GM08714 (cell line): ENCODE measurements around the gene FBXO2.
"Not testable (repeated sequence)": the region's sequence is repeated elsewhere in the genome, so short reads cannot be mapped to it uniquely, and the experiment has no call there.

Source experiments
- H3K4me3 ChIP-seq: fragments of 200-500 bp; sonication (Bioruptor generic); 2 replicates; pipeline ENCODE4 v1.5.1; 2014; ENCODE audit warnings: mild to moderate bottlenecking, low read length, inconsistent platforms
- ZNF274 ChIP-seq: IDR thresholded peaks from 2 replicates; pipeline ENCODE4 v1.6.1; 2012; ENCODE audit warnings: mild to moderate bottlenecking, low read depth, low read length

Gene FBXO2

DNA sequence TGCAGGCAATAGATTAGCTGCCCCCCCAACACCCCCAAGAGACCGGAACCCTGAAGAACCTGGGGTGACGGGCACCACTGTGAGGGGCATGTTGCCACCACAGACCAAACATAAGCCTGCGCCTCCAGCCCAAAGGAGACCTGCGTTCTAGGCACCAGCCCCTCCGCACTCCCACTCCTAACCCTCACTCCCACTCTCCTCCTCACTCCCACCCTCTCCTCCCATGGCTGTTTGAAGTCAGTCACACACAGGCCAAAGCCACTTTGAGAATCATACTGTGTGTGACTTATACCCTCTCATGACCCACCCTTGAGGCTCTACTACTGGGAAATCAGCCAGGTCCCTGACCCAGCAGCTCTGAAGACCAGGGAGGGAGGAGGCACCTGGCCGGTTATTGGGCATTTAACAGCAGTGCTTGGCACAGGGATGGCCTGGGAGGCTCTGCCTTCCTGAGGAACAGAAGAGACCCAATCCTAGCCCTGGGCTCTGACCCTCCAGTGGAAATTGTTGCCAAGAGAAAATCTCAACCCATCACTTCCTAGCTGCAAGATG, 43.5 kb downstream of the FBXO2 start:
- no peak for TF ChIP-seq ZNF274
- H3K4me3 ChIP-seq: no peak overlapping the region

DNA sequence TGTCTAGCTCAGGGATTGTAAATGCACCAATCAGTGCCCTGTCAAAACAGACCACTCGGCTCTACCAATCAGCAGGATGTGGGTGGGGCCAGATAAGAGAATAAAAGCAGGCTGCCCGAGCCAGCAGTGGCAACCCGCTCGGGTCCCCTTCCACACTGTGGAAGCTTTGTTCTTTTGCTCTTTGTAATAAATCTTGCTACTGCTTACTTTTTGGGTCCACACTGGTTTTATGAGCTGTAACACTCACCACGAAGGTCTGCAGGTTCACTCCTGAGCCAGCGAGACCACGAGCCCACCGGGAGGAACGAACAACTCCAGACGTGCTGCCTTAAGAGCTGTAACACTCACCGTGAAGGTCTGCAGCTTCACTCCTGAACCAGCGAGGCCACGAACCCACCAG, 44.9 kb downstream of the FBXO2 start:
- not testable (repeated sequence) for H3K4me3 ChIP-seq

DNA sequence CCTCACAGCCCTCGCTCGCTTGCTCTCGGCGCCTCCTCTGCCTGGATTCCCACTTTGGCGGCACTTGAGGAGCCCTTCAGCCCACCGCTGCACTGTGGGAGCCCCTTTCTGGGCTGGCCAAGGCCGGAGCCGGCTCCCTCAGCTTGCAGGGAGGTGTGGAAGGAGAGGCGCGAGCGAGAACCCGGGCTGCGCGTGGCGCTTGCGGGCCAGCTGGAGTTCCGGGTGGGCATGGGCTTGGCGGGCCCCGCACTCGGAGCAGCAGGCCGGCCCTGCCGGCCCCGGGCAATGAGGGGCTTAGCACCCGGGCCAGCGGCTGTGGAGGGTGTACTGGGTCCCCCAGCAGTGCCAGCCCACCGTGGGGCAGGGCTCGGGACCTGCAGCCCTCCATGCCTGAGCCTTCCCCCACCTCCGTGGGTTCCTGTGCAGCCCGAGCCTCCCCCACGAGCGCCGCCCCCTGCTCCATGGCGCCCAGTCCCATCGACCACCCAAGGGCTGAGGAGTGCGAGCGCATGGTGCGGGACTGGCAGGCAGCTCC, 45.6 kb downstream of the FBXO2 start:
- not testable (repeated sequence) for H3K4me3 ChIP-seq

DNA sequence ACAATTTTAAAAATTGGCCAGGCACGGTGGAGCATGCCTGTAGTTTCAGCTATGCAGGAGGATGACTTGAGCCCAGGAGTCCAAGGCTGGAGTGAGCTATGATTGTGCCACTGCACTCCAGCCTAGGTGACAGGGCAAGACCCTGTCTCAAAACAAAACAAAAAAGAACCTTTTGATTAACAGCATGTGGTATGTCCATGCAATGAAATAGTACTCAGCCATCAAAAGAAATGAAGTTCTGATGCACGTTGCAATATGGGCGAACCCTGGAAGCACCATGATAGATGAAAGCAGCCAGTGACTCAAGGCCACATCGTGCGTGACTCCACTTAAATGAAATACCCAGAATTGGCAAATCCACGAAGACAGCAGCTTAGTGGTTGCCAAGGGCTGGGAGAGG, 47.5 kb downstream of the FBXO2 start:
- no peak for TF ChIP-seq ZNF274
- H3K4me3 ChIP-seq: no peak overlapping the region

DNA sequence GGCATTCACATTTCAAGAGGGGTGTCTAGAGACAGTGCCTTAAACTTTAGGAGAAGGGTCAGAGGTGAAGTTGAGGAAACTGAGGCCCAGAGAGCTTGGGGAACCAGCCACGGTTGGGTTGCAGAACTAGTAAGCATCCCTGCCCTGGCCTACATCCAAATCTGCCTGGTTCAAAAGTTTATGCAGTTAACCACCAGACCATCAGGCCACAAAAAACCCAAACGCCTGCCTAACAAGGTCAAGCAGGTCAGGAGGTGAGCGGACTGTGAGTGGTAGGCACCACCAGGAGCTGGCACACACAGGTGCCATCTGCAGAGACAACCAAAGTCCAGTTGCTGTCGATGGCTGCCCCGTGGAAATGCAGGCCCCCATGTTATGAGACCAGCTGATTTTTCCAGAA, 51.2 kb downstream of the FBXO2 start:
- no peak for TF ChIP-seq ZNF274
- no peak overlapping the region for H3K4me3 ChIP-seq

DNA sequence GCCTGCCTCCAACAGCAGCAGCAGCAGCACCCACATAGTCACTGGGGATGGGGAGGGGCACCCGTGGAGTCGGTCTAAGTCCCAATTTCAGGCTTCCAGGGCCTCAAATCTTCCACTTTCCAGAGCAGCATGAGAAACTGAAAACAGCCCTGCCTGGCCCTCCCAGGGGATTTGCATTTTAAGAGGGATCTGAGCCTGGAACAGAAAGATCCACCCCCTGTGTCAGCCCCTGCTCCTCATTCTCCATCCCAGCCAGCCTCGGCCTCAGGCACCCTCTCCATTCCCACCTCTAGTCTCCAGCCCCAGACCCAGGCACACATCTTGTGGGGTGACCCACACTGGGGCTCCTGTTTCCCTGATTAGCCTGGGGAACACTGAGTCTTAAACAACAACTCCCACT, 51.8 kb downstream of the FBXO2 start:
- TF ChIP-seq ZNF274: no peak
- no peak overlapping the region for H3K4me3 ChIP-seq

DNA sequence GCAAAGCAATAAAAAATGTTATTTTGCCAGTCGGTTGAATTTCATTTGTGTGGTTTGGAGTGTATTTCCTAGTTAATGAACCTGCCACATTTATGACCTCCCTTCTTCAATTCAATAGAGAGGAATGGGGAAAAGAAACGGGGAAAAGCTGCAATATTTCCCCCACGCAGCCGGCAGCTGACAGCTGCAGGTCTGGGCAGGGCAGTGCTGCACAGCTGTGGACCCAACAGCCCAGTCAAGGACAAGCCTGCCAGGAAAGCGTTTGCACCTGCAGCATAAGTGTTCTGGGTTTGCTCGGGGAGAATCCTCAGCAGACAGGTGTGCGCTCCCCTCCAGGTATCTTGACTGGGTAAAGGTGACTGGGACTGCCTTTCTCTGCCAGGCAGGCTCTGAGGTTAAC, 53.4 kb downstream of the FBXO2 start:
- H3K4me3 ChIP-seq: no peak overlapping the region
- no peak for TF ChIP-seq ZNF274

DNA sequence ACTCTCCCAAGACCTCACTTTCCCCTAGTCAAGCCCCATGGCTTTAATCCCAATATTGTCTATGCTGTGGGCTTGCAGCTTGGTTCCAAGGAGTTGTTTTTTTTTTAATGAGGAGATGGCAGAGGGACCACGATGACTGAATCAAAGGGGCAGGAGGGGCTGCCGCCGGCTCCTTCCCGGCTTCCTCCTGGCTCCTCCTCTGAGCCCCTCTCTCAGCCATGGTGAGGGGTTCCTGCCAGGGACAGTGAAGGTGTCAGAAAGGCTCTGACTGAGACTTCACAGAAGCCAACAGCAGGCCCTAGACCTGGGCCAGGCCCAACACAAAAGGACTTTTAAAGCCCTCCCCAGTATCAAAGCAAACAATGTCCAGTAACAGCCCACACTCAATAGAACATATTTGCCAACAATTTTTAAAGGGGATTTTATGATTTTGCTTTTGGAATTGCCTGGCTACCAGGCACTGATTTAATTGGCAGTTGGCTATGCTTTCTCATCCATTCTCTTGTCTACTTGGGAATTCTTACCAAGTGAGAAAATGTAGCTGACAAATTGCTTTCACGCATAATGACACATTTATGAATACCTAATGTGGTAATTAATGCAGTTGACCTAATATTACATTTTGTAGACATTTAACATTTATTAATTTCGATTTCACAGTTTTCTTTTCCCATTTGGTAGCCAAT, 54.2 kb downstream of the FBXO2 start:
- no peak overlapping the region for H3K4me3 ChIP-seq
- TF ChIP-seq ZNF274: no peak

DNA sequence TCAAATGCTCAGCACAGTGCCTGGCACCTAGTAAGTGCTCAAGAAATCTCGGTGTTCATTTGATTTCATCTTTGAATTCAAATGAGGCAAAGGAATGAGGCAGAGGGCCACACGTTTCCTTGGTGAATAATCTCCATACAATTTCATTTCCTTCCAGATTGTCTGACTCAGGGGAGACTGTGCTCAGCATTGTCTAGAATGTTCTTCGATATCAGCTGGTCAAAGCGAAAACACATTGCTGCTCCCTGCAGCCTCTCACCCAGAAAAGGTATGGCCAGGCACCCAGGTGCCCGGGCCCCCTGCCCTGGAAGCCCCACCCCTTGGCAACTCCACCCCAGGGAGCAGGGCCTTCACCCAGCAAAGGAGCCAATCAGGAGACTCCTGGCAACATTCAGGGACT, 55.8 kb downstream of the FBXO2 start:
- TF ChIP-seq ZNF274: no peak
- H3K4me3 ChIP-seq: no peak overlapping the region
